ENCODE measurements around the gene SPDYE17. TPM values are rescaled to one million over a fixed set of nuclear protein-coding genes. Genes with fewer than 3 reads are reported as not detected.
A peak's percentile ranks its signal among the peaks of the same experiment; 100 is the strongest.

SPDYE17 gene
- total and polyA plus RNA-seq, 2 of the 4 experiments (the other 2 are of a cell fraction), result not detected

DNA sequence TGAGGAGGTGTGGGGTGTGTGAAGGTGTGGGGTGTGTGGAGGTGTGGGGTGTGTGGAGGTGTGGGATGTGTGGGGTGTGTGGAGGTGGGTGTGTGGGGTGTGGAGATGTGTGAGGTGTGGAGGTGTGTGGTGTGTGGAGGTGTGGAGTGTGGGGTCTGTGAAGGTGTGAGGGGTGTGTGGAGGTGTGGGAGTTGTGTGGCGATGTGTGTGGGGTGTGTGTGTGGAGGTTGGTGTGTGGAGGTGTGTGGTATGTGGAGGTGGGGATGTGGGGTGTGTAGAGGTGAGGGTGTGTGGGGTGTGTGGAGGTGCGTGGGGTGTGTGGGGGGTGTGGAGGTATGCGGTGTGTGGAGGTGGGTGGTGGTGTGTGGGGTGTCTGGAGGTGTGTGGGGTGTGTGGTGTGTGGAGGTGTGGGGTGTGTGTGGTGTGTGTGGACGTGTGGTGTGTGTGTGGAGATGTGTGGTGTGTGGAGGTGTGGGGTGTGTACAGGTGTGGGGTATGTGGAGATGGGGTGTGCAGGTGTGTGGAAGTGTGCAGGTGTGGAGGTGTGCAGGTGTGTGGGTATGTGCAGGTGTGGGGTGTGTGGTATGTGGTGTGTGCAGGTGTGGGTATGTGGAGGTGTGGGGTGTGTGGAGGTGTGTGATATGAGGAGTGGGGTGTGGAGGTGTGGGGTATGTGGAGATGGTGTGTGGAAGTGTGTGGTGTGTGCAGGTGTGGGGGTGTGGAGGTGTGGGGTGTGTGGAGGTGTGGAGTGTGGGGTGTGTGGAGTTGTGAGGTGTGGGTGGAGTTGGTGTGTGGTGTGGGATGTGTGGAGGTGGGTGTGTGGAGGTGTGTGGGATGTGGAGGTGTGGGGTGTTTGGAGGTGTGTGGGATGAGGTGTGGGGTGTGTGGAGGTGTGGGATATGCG is 34.5 kb downstream of the SPDYE17 start:
- dilution Hi-C loops (cut with HindIII; ENCODE audit: low sequenced_read_pairs, unreplicated experiment), result no loop called here

More for the DNA sequence above, 34.5 kb downstream of the SPDYE17 start:
- Histone ChIP-seq H2BK20ac (ENCODE audit: low read depth, low read length) (no peak overlapping the region), H3K4me1 (ENCODE audit: control insufficient read depth, insufficient read depth, low read length) (no peaks in the 10 kb centered on the region), H3K4me3 (ENCODE audit: insufficient read depth, low read depth, low read length) (no peak overlapping the region), H3K18ac (ENCODE audit: low read depth, low read length) (no peak overlapping the region), H4K5ac (ENCODE audit: low read depth, low read length) (no peak overlapping the region), H4K20me1 (ENCODE audit: insufficient read depth, low read length) (peaks cover 10% of the 10 kb centered on the region; the same call in 1 of the 2 replicates), H3K79me1 (ENCODE audit: low read depth in 1 of 2, low read length in 2 of 2) (peaks cover 8 to 15% of the 10 kb centered on the region in 2 experiments), H2AFZ (replicated peaks; ENCODE audit: low read length, poor library complexity) (no peak overlapping the region), H3K9me3 (ENCODE audit: control insufficient read depth, insufficient read depth, low read length) (no peaks in the 10 kb centered on the region), H3K27me3 (ENCODE audit: control insufficient read depth, insufficient read depth, low read length) (no peaks in the 10 kb centered on the region), H4K91ac (ENCODE audit: insufficient read depth, low read depth, low read length) (no peak overlapping the region), H3K9me1 (ENCODE audit: insufficient read depth, low read length) (0 out of 2 replicates have a peak, but pooled peaks cover 6% of the 10 kb centered on the region), H3K27ac (ENCODE audit: insufficient read depth, low read length) (no peak overlapping the region), H3K23ac (ENCODE audit: low read depth, low read length) (no peak overlapping the region), H2BK120ac (ENCODE audit: low read depth, low read length) (no peak overlapping the region), H2AK5ac (ENCODE audit: low read depth, low read length) (no peak overlapping the region), H3K36me3 (ENCODE audit: control insufficient read depth, insufficient read depth, low read length) (peaks cover 5% of the 10 kb centered on the region; the same call in 1 of the 2 replicates), H4K8ac (ENCODE audit: low read depth in 2 of 2, low read length in 2 of 2) (no peak overlapping the region), H3K4me2 (ENCODE audit: low read depth, low read length) (no peak overlapping the region), H2BK15ac (ENCODE audit: low read depth, low read length) (no peak overlapping the region), H2AK9ac (replicated peaks; ENCODE audit: low read depth, low read length, poor library complexity) (no peak overlapping the region), H3K9ac (ENCODE audit: low read depth, low read length) (no peak overlapping the region), H3K56ac (ENCODE audit: extremely low read depth, insufficient read depth, low read length) (no peak overlapping the region), H2BK5ac (ENCODE audit: low read depth, low read length, poor library complexity, severe bottlenecking) (peak overlapping the region; percentile 69), H3K4ac (ENCODE audit: low read depth, low read length) (no peak overlapping the region), H3K14ac (replicated peaks; ENCODE audit: low read depth, low read length) (no peak overlapping the region)
- intact Hi-C loops (cut with micrococcal nuclease) (no loop called here), in situ Hi-C loops (cut with MboI; ENCODE audit: low sequenced_read_pairs) (no loop called here)
- no TSS peak for BruUV-seq (replicated peaks)
- ATAC-seq (ENCODE audit: low read depth), result no peak
- no peak for TF ChIP-seq RCOR1 (IDR thresholded peaks at IDR 0.05; ENCODE audit: insufficient replicate concordance, low read length)
- TF ChIP-seq, protein P1, sequence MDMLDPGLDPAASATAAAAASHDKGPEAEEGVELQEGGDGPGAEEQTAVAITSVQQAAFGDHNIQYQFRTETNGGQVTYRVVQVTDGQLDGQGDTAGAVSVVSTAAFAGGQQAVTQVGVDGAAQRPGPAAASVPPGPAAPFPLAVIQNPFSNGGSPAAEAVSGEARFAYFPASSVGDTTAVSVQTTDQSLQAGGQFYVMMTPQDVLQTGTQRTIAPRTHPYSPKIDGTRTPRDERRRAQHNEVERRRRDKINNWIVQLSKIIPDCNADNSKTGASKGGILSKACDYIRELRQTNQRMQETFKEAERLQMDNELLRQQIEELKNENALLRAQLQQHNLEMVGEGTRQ (IDR thresholded peaks at IDR 0.05; ENCODE audit: low read depth, low read length), result no peak
- TF ChIP-seq MAZ (IDR thresholded peaks at IDR 0.05; ENCODE audit: borderline replicate concordance, low read depth, low read length), result no peak
- TF ChIP-seq RAD21 (IDR thresholded peaks at IDR 0.05; ENCODE audit: low read length), result no peak
- TF ChIP-seq, protein P2, sequence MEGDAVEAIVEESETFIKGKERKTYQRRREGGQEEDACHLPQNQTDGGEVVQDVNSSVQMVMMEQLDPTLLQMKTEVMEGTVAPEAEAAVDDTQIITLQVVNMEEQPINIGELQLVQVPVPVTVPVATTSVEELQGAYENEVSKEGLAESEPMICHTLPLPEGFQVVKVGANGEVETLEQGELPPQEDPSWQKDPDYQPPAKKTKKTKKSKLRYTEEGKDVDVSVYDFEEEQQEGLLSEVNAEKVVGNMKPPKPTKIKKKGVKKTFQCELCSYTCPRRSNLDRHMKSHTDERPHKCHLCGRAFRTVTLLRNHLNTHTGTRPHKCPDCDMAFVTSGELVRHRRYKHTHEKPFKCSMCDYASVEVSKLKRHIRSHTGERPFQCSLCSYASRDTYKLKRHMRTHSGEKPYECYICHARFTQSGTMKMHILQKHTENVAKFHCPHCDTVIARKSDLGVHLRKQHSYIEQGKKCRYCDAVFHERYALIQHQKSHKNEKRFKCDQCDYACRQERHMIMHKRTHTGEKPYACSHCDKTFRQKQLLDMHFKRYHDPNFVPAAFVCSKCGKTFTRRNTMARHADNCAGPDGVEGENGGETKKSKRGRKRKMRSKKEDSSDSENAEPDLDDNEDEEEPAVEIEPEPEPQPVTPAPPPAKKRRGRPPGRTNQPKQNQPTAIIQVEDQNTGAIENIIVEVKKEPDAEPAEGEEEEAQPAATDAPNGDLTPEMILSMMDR (conservative IDR thresholded peaks at IDR 0.05; ENCODE audit: low read depth, low read length), result no peak
- no peak for TF ChIP-seq NFE2L2 (IDR thresholded peaks at IDR 0.05; ENCODE audit: low read depth, low read length)
- TF ChIP-seq, protein P3, sequence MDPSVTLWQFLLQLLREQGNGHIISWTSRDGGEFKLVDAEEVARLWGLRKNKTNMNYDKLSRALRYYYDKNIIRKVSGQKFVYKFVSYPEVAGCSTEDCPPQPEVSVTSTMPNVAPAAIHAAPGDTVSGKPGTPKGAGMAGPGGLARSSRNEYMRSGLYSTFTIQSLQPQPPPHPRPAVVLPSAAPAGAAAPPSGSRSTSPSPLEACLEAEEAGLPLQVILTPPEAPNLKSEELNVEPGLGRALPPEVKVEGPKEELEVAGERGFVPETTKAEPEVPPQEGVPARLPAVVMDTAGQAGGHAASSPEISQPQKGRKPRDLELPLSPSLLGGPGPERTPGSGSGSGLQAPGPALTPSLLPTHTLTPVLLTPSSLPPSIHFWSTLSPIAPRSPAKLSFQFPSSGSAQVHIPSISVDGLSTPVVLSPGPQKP (IDR thresholded peaks at IDR 0.05; ENCODE audit: borderline replicate concordance, low read depth, low read length), result no peak
- POLR2A ChIA-PET (ENCODE audit: unreplicated experiment), result no interaction called here
- WGBS, 2 experiments (ENCODE audit: extremely low coverage in 2 of 2, insufficient read length in 1 of 2), result 67% methylated on average over 3 of the region's 5 CpGs; no CpG with 5 or more reads in 1 of the 2 experiments
- no peak for DNase-seq
- CTCF ChIA-PET, result no interaction called here

All from IMR-90 (cell line).